NCI-H187 treated with DMSO at 0.1 percent for 48 hours (cell line): ENCODE measurements around the gene HS3ST3A1.

ENCODE experiments used
- DNase-seq: peaks from one replicate; lab custom pipeline; 2025; lab: John Stamatoyannopoulos, UW

The HS3ST3A1 gene

GRCh38 chr17:13491916-13492736, 109.6 kb downstream of the HS3ST3A1 start:
- no peak for DNase-seq

GRCh38 chr17:13491491-13491890, 110.2 kb downstream of the HS3ST3A1 start:
- DNase-seq, result no peak

GRCh38 chr17:13490906-13491482, 110.7 kb downstream of the HS3ST3A1 start:
- no peak for DNase-seq

- no peak for DNase-seq
These were observed 111.3 kb downstream of the HS3ST3A1 start for GRCh38 chr17:13490427-13490826.

- DNase-seq, result no peak
These were observed 116.4 kb downstream of the HS3ST3A1 start for GRCh38 chr17:13485327-13485726.

GRCh38 chr17:13484020-13484419, 117.7 kb downstream of the HS3ST3A1 start:
- no peak for DNase-seq

- no peak for DNase-seq
These were observed 120.9 kb downstream of the HS3ST3A1 start for GRCh38 chr17:13480877-13481276.

- no peak for DNase-seq
These were observed 123.4 kb downstream of the HS3ST3A1 start for GRCh38 chr17:13478326-13478830.

- DNase-seq, result no peak
These were observed 124.5 kb downstream of the HS3ST3A1 start for GRCh38 chr17:13477180-13477611.

GRCh38 chr17:13476720-13477119, 125.0 kb downstream of the HS3ST3A1 start:
- no peak for DNase-seq

GRCh38 chr17:13475574-13476223, 126.0 kb downstream of the HS3ST3A1 start:
- no peak for DNase-seq

GRCh38 chr17:13474073-13474800, 127.5 kb downstream of the HS3ST3A1 start:
- DNase-seq, result no peak

GRCh38 chr17:13465678-13466077, 136.1 kb downstream of the HS3ST3A1 start:
- no peak for DNase-seq

GRCh38 chr17:13462673-13463124, 139.0 kb downstream of the HS3ST3A1 start:
- DNase-seq, result no peak

- DNase-seq, result no peak
These were observed 139.6 kb downstream of the HS3ST3A1 start for GRCh38 chr17:13462146-13462545.

GRCh38 chr17:13460261-13461000, 141.3 kb downstream of the HS3ST3A1 start:
- DNase-seq, result no peak

- no peak for DNase-seq
These were observed 143.9 kb downstream of the HS3ST3A1 start for GRCh38 chr17:13457783-13458182.
